WTC11 (cell line): ENCODE data around the gene GPR61. TPM values are rescaled to one million over a fixed set of nuclear protein-coding genes. Genes with fewer than 3 reads are reported as not detected.
A peak's percentile ranks its signal among the peaks of the same experiment; 100 is the strongest.

Experiments used
- ATAC-seq: fragments of 200-7000 bp; cut with Tn5 transposase; 2 replicates; pipeline ENCODE4 v1.10.0; 2021; ENCODE audit warnings: mild to moderate bottlenecking, moderate library complexity
- CTCF ChIA-PET: fragments of 300-600 bp; sonication (Branson Sonifier 250); formaldehyde crosslinking; loops from one replicate; lab custom pipeline; 2021; ENCODE audit warnings: antibody characterized with exemption; lab: Charles Lee
- POLR2A ChIA-PET: fragments of 350-600 bp; sonication (Branson Sonifier 250); formaldehyde crosslinking; loops from one replicate; lab custom pipeline; 2021; ENCODE audit warnings: antibody characterized with exemption; lab: Charles Lee
- DNase-seq: peaks from one replicate; pipeline ENCODE4 v3.0.0; 2021; ENCODE audit warnings: low spot score
- H3K27ac Mint-ChIP-seq: 2 replicates; pipeline ENCODE4 v1.8.0; 2021; ENCODE audit warnings: mixed read lengths
- H3K27me3 Mint-ChIP-seq: 2 replicates; pipeline ENCODE4 v1.8.0; 2021; ENCODE audit warnings: low read depth, mild to moderate bottlenecking, moderate library complexity, mixed read lengths
- H3K36me3 Mint-ChIP-seq: 2 replicates; pipeline ENCODE4 v1.8.0; 2021; ENCODE audit warnings: mixed read lengths
- H3K4me1 Mint-ChIP-seq: 2 replicates; pipeline ENCODE4 v1.8.0; 2022; ENCODE audit warnings: mixed read lengths
- H3K4me3 Mint-ChIP-seq: 2 replicates; pipeline ENCODE4 v1.8.0; 2021; ENCODE audit warnings: mild to moderate bottlenecking, moderate library complexity, mixed read lengths
- H3K9me3 Mint-ChIP-seq: 2 replicates; pipeline ENCODE4 v1.8.0; 2021; ENCODE audit warnings: mixed read lengths
- CBFB ChIP-seq: sonication (generic); formaldehyde crosslinking; IDR thresholded peaks from 2 replicates; pipeline ENCODE4 v1.8.1; 2022; ENCODE audit warnings: mild to moderate bottlenecking, low read depth, missing genetic modification reagents
- CDX4 ChIP-seq: fragments of 250-450 bp; sonication (Bioruptor Pico); IDR thresholded peaks from 2 replicates; pipeline ENCODE4 v1.9.0; 2021; ENCODE audit warnings: moderate library complexity, mild to moderate bottlenecking, inconsistent platforms, borderline replicate concordance
- EMX1 ChIP-seq: fragments of 250-450 bp; sonication (Bioruptor Pico); IDR thresholded peaks from 2 replicates; pipeline ENCODE4 v1.8.0; 2021; ENCODE audit warnings: mild to moderate bottlenecking
- ERG ChIP-seq: fragments of 250-450 bp; sonication (Bioruptor Pico); IDR thresholded peaks from 2 replicates; pipeline ENCODE4 v1.8.0; 2021; ENCODE audit warnings: mild to moderate bottlenecking
- ETV6 ChIP-seq: sonication (generic); formaldehyde crosslinking; IDR thresholded peaks from 2 replicates; pipeline ENCODE4 v1.8.1; 2022; ENCODE audit warnings: mild to moderate bottlenecking, missing genetic modification reagents
- GABPB1 ChIP-seq: sonication (generic); formaldehyde crosslinking; IDR thresholded peaks from 2 replicates; pipeline ENCODE4 v1.8.1; 2023; ENCODE audit warnings: mild to moderate bottlenecking, missing genetic modification reagents
- HMGXB4 ChIP-seq: sonication (generic); formaldehyde crosslinking; IDR thresholded peaks from 2 replicates; pipeline ENCODE4 v1.8.1; 2023; ENCODE audit warnings: mild to moderate bottlenecking, moderate library complexity, missing genetic modification reagents
- KAT7 ChIP-seq: sonication (generic); formaldehyde crosslinking; IDR thresholded peaks from 2 replicates; pipeline ENCODE4 v1.8.1; 2023; ENCODE audit warnings: missing genetic modification reagents, mild to moderate bottlenecking, borderline replicate concordance
- ZBTB21 ChIP-seq: sonication (generic); formaldehyde crosslinking; IDR thresholded peaks from 2 replicates; pipeline ENCODE4 v1.8.1; 2023; ENCODE audit warnings: mild to moderate bottlenecking, missing genetic modification reagents, borderline replicate concordance
- ZNF232 ChIP-seq: sonication (generic); formaldehyde crosslinking; IDR thresholded peaks from 2 replicates; pipeline ENCODE4 v1.8.0; 2022; ENCODE audit warnings: mild to moderate bottlenecking, missing genetic modification reagents
- ZNF263 ChIP-seq: sonication (generic); formaldehyde crosslinking; IDR thresholded peaks from 2 replicates; pipeline ENCODE4 v1.8.1; 2022; ENCODE audit warnings: low read depth, mild to moderate bottlenecking, moderate library complexity, missing genetic modification reagents
- ZNF416 ChIP-seq: fragments of 250-450 bp; sonication (Bioruptor Pico); IDR thresholded peaks from 2 replicates; pipeline ENCODE4 v1.9.0; 2021; ENCODE audit warnings: mild to moderate bottlenecking, inconsistent platforms
- ZNF423 ChIP-seq: fragments of 250-450 bp; sonication (Bioruptor Pico); IDR thresholded peaks from 2 replicates; pipeline ENCODE4 v2.1.2; 2022; ENCODE audit warnings: mild to moderate bottlenecking, moderate library complexity
- ZNF671 ChIP-seq: fragments of 250-450 bp; sonication (Bioruptor Pico); IDR thresholded peaks from 2 replicates; pipeline ENCODE4 v1.8.0; 2021; ENCODE audit warnings: mild to moderate bottlenecking
- total RNA-seq: library from RNA; stranded (reverse); gene quantifications from 3 replicates; pipeline ENCODE4 v1.2.3, GENCODE V29; 2021
- TF ChIP-seq, protein P1 (sequence below): sonication (generic); formaldehyde crosslinking; IDR thresholded peaks from 2 replicates; pipeline ENCODE4 v1.8.0; 2022; ENCODE audit warnings: mild to moderate bottlenecking, missing genetic modification reagents
- TF ChIP-seq, protein P2 (sequence below): fragments of 200-600 bp; IDR thresholded peaks from 2 replicates; pipeline ENCODE4 v1.8.0; 2022; ENCODE audit warnings: antibody characterized with exemption
- TF ChIP-seq, protein P3 (sequence below): sonication (generic); formaldehyde crosslinking; conservative IDR thresholded peaks from 2 replicates; pipeline ENCODE4 v1.8.1; 2023; ENCODE audit warnings: mild to moderate bottlenecking, low read depth, missing genetic modification reagents, moderate library complexity

GPR61 gene
- total RNA-seq, 1 experiment from 2014 or later: 0.42 TPM

- peak overlapping the region; percentile 8; the same call in 1 of the 2 replicates for H3K27ac Mint-ChIP-seq
- TF ChIP-seq CBFB (no peak), GABPB1 (CRISPR knock-in tag) (0 out of 2 replicates have a peak, but pooled peaks have one; percentile 15), ZNF423 (CRISPR knock-in tag) (peak; percentile 18; the same call in 1 of the 2 replicates), ZNF263 (CRISPR knock-in tag) (no peak), CDX4 (CRISPR knock-in tag) (no peak), KAT7 (0 out of 2 replicates have a peak, but pooled peaks have one; percentile 55), ZNF232 (no peak), ERG (no peak), ZNF671 (CRISPR knock-in tag) (no peak), ZBTB21 (CRISPR knock-in tag) (no peak), EMX1 (CRISPR knock-in tag) (no peak), ETV6 (CRISPR knock-in tag) (no peak), HMGXB4 (0 out of 2 replicates have a peak, but pooled peaks have one; percentile 50), ZNF416 (CRISPR knock-in tag) (peak; percentile 45; the same call in 1 of the 2 replicates)
- TF ChIP-seq, protein P1, sequence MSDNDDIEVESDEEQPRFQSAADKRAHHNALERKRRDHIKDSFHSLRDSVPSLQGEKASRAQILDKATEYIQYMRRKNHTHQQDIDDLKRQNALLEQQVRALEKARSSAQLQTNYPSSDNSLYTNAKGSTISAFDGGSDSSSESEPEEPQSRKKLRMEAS (CRISPR knock-in tag): peak; percentile 45; the same call in 1 of the 2 replicates
- TF ChIP-seq, protein P2, sequence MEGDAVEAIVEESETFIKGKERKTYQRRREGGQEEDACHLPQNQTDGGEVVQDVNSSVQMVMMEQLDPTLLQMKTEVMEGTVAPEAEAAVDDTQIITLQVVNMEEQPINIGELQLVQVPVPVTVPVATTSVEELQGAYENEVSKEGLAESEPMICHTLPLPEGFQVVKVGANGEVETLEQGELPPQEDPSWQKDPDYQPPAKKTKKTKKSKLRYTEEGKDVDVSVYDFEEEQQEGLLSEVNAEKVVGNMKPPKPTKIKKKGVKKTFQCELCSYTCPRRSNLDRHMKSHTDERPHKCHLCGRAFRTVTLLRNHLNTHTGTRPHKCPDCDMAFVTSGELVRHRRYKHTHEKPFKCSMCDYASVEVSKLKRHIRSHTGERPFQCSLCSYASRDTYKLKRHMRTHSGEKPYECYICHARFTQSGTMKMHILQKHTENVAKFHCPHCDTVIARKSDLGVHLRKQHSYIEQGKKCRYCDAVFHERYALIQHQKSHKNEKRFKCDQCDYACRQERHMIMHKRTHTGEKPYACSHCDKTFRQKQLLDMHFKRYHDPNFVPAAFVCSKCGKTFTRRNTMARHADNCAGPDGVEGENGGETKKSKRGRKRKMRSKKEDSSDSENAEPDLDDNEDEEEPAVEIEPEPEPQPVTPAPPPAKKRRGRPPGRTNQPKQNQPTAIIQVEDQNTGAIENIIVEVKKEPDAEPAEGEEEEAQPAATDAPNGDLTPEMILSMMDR: peak; percentile 97
- TF ChIP-seq, protein P3, sequence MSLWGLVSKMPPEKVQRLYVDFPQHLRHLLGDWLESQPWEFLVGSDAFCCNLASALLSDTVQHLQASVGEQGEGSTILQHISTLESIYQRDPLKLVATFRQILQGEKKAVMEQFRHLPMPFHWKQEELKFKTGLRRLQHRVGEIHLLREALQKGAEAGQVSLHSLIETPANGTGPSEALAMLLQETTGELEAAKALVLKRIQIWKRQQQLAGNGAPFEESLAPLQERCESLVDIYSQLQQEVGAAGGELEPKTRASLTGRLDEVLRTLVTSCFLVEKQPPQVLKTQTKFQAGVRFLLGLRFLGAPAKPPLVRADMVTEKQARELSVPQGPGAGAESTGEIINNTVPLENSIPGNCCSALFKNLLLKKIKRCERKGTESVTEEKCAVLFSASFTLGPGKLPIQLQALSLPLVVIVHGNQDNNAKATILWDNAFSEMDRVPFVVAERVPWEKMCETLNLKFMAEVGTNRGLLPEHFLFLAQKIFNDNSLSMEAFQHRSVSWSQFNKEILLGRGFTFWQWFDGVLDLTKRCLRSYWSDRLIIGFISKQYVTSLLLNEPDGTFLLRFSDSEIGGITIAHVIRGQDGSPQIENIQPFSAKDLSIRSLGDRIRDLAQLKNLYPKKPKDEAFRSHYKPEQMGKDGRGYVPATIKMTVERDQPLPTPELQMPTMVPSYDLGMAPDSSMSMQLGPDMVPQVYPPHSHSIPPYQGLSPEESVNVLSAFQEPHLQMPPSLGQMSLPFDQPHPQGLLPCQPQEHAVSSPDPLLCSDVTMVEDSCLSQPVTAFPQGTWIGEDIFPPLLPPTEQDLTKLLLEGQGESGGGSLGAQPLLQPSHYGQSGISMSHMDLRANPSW (CRISPR knock-in tag): no peak
- TF ChIP-seq, all 79 proteins: peak for 7
- Mint-ChIP-seq H3K27me3 (peaks cover 8% of the 10 kb centered on the region), H3K36me3 (no peaks in the 10 kb centered on the region), H3K4me3 (peak overlapping the region; percentile 38; the same call in 1 of the 2 replicates), H3K9me3 (no peaks in the 10 kb centered on the region), H3K4me1 (peaks cover 10% of the 10 kb centered on the region)
- POLR2A ChIA-PET: interaction anchor here (0.7 to 2.0 kb wide), 5 partner anchors 14 to 42 kb away, joined by 3 to 6 read pairs (median 4); partner anchors contain the start of genes AMIGO1 and GNAI3
- ATAC-seq (peak; percentile 91), DNase-seq (peak; percentile 96)
- CTCF ChIA-PET: interaction anchor here (0.5 to 16.4 kb wide), 64 partner anchors 9 to 502 kb away, joined by 3 to 740 read pairs (median 5); partner anchors contain the start of genes AMIGO1, ATXN7L2, CELSR2 and CYB561D1
These were observed 7.1 kb upstream of the GPR61 start for GRCh38 chr1:109532365-109533136.
